ENCODE data around the gene NSMF.
"Not testable (repeated sequence)": the region's sequence is repeated elsewhere in the genome, so short reads cannot be mapped to it uniquely, and the experiment has no call there.

The NSMF gene

GRCh38 chr9:137456864-137457405 is 2.2 kb downstream of the NSMF start:
- no peak for FAIRE-seq

GRCh38 chr9:137456061-137456863 is 2.9 kb downstream of the NSMF start:
- FAIRE-seq = no peak

- FAIRE-seq = no peak
These were observed 3.7 kb downstream of the NSMF start for GRCh38 chr9:137455359-137455991.

- FAIRE-seq = no peak
These were observed 4.4 kb downstream of the NSMF start for GRCh38 chr9:137454597-137455358.

- no peak for FAIRE-seq
These were observed 5.0 kb downstream of the NSMF start for GRCh38 chr9:137454145-137454596.

- no peak for FAIRE-seq
These were observed 5.5 kb downstream of the NSMF start for GRCh38 chr9:137453643-137454081.

GRCh38 chr9:137452761-137453642 is 6.1 kb downstream of the NSMF start:
- no peak for FAIRE-seq

GRCh38 chr9:137452006-137452760 is 7.0 kb downstream of the NSMF start:
- FAIRE-seq = no peak

- FAIRE-seq = not testable (repeated sequence)
These were observed 7.7 kb downstream of the NSMF start for GRCh38 chr9:137451264-137452005.

- not testable (repeated sequence) for FAIRE-seq
These were observed 8.5 kb downstream of the NSMF start for GRCh38 chr9:137450539-137451222.

- FAIRE-seq = no peak
These were observed 9.1 kb downstream of the NSMF start for GRCh38 chr9:137449931-137450538.

- no peak for FAIRE-seq
These were observed 9.9 kb downstream of the NSMF start for GRCh38 chr9:137449081-137449844.

GRCh38 chr9:137448602-137448962 is 10.6 kb downstream of the NSMF start:
- FAIRE-seq = no peak

- FAIRE-seq = no peak
These were observed 11.2 kb downstream of the NSMF start for GRCh38 chr9:137447722-137448601.

- FAIRE-seq = no peak
These were observed 12.2 kb downstream of the NSMF start for GRCh38 chr9:137446851-137447471.

- FAIRE-seq = no peak
These were observed 13.2 kb downstream of the NSMF start for GRCh38 chr9:137445930-137446431.

GRCh38 chr9:137445275-137445807 is 13.8 kb downstream of the NSMF start:
- no peak for FAIRE-seq
